GM12878 (cell line): ENCODE measurements around the gene PPP2R2B. TPM values are rescaled to one million over a fixed set of nuclear protein-coding genes. Genes with fewer than 3 reads are reported as not detected.

Source experiments
- ATAC-seq: fragments of 200-7000 bp; cut with Tn5 transposase; 3 replicates; pipeline ENCODE4 v1.9.1; 2020; ENCODE audit warnings: mild to moderate bottlenecking, moderate library complexity
- BruUV-seq: library from RNA; stranded (reverse); fragments of 400-500 nt; replicated peaks from 2 replicates; lab custom pipeline; 2021; lab: Mats Ljungman, UMichigan
- CTCF ChIA-PET: fragments of 300-600 bp; sonication (Branson Sonifier 250); formaldehyde crosslinking; extraction: SDS; loops from one replicate; lab custom pipeline; 2021; ENCODE audit warnings: inconsistent platforms; lab: Yijun Ruan, JAX
- POLR2A ChIA-PET: fragments of 350-600 bp; formaldehyde crosslinking; extraction: SDS; loops from one replicate; lab custom pipeline; 2021; ENCODE audit warnings: inconsistent platforms; lab: Charles Lee
- RAD21 ChIA-PET: fragments of 300-600 bp; sonication (Branson Sonifier 250); formaldehyde crosslinking; loops from one replicate; lab custom pipeline; 2023; ENCODE audit warnings: antibody characterized with exemption; ENCODE audit not compliant: unreplicated experiment; lab: Charles Lee
- SMC1A ChIA-PET: fragments of 300-600 bp; sonication (Branson Sonifier 250); formaldehyde crosslinking; loops from one replicate; lab custom pipeline; 2023; ENCODE audit not compliant: unreplicated experiment, uncharacterized antibody; lab: Charles Lee
- DNase-seq: peaks from one replicate; pipeline ENCODE4 v3.0.0-alpha.2; 2011; ENCODE audit warnings: low read depth, low spot score
- FAIRE-seq: peaks from 3 replicates; lab custom pipeline; 2011; peaks lifted over from hg19 to GRCh38; lab: Jason Lieb, UNC
- H2AFZ ChIP-seq: 2 replicates; pipeline ENCODE4 v1.6.0; 2011; ENCODE audit warnings: low read depth, low read length, control low read depth; ENCODE audit not compliant: control insufficient read depth
- H3K27ac ChIP-seq: 2 replicates; pipeline ENCODE4 v1.5.1; 2011; ENCODE audit warnings: control low read depth; ENCODE audit not compliant: control insufficient read depth, insufficient read depth
- H3K27me3 ChIP-seq, 2 experiments: replicated peaks in 1 of 2; 2 replicates each; pipeline versions ENCODE4 v1.6.0 to v1.6.1; 2011; ENCODE audit warnings: low read length in 1 of 2; ENCODE audit not compliant: control insufficient read depth in 2 of 2, insufficient read depth in 2 of 2
- H3K36me3 ChIP-seq, 2 experiments: 2 replicates each; pipeline ENCODE4 v1.5.1; 2011; ENCODE audit warnings: low read length in 1 of 2; ENCODE audit not compliant: control insufficient read depth in 2 of 2, insufficient read depth in 2 of 2
- H3K4me1 ChIP-seq: 2 replicates; pipeline ENCODE4 v1.6.1; 2011; ENCODE audit warnings: mild to moderate bottlenecking, low read length, moderate library complexity, mixed read lengths; ENCODE audit not compliant: control insufficient read depth, insufficient read depth
- H3K4me2 ChIP-seq: 2 replicates; pipeline ENCODE4 v1.6.0; 2011; ENCODE audit warnings: control low read depth; ENCODE audit not compliant: control insufficient read depth, insufficient read depth
- H3K4me3 ChIP-seq: fragments of 200-600 bp; sonication (generic); 2 replicates; pipeline ENCODE4 v1.5.1; 2016
- H3K79me2 ChIP-seq: 2 replicates; pipeline ENCODE4 v1.6.0; 2011; ENCODE audit warnings: low read length; ENCODE audit not compliant: control insufficient read depth, insufficient read depth
- H3K9ac ChIP-seq: 2 replicates; pipeline ENCODE4 v1.8.0; 2011; ENCODE audit warnings: low read length, control low read depth, mixed read lengths; ENCODE audit not compliant: control insufficient read depth, insufficient read depth
- H3K9me3 ChIP-seq: replicated peaks from 3 replicates; pipeline ENCODE4 v1.5.1; 2011; ENCODE audit warnings: mild to moderate bottlenecking, low read length; ENCODE audit not compliant: control insufficient read depth, insufficient read depth
- H4K20me1 ChIP-seq: 2 replicates; pipeline ENCODE4 v1.6.0; 2011; ENCODE audit not compliant: control insufficient read depth, insufficient read depth
- FOXK2 ChIP-seq: fragments of 450-650 bp; IDR thresholded peaks from 2 replicates; pipeline ENCODE4 v1.6.1; 2017; ENCODE audit warnings: mild to moderate bottlenecking, moderate library complexity
- IRF4 ChIP-seq: IDR thresholded peaks from 2 replicates; pipeline ENCODE4 v1.6.1; 2011; ENCODE audit warnings: low read depth, low read length
- KDM1A ChIP-seq: fragments of 200-600 bp; sonication (generic); IDR thresholded peaks from 2 replicates; pipeline ENCODE4 v1.6.1; 2016; ENCODE audit warnings: borderline replicate concordance
- MYB ChIP-seq: fragments of 150-350 bp; IDR thresholded peaks from 2 replicates; pipeline ENCODE4 v1.6.1; 2014; ENCODE audit warnings: mild to moderate bottlenecking, low read depth, low read length, borderline replicate concordance
- POLR2A ChIP-seq: IDR thresholded peaks from 2 replicates; pipeline ENCODE4 v1.6.1; 2011; ENCODE audit warnings: low read depth, mild to moderate bottlenecking, low read length
- RCOR1 ChIP-seq: conservative IDR thresholded peaks from 2 replicates; pipeline ENCODE4 v1.6.1; 2012; ENCODE audit warnings: low read depth, low read length, improper control_type of control experiment
- ZNF217 ChIP-seq: fragments of 450-650 bp; IDR thresholded peaks from 2 replicates; pipeline ENCODE4 v1.6.1; 2017; ENCODE audit warnings: antibody characterized with exemption, mild to moderate bottlenecking
- WGBS: methylation state at CpG from one replicate; pipeline ENCODE4 v1.1.6; 2016; ENCODE audit warnings: low lambda C conversion rate; ENCODE audit not compliant: insufficient replicate concordance, insufficient coverage; ENCODE audit errors: missing lambda C conversion rate; 5-methylcytosine and 5-hydroxymethylcytosine counted together
- in situ Hi-C: fragments of 300-500 bp; cut with MboI; formaldehyde crosslinking; loops from 9 replicates; pipeline ENCODE4 v1.14.3; 2018; ENCODE audit warnings: mixed read lengths
- intact Hi-C: fragments of 100-400 bp; cut with micrococcal nuclease; formaldehyde crosslinking; loops from one replicate; pipeline ENCODE4 v1.14.2; 2022; ENCODE audit not compliant: unreplicated experiment
- polyA plus RNA-seq, 11 experiments: library from polyadenylated mRNA; depleted of rRNA in 4 of 11; unstranded in 6 of 11; stranded (reverse) in 5 of 11; fragments of >200 nt; fragmentation: Nextera tagmentation in 4 of 11; fragmentation: Illumina TruSeq in 1 of 11; extraction: Ambion mirVana in 4 of 11; extraction: Trizol in 1 of 11; gene quantifications; 1 replicate in 1 of 11; 2 replicates in 10 of 11; pipeline versions ENCODE4 v1.2.1 to v1.2.3, GENCODE V29; 2011 to 2016; ENCODE audit warnings: inconsistent platforms in 2 of 11, missing spikeins in 2 of 11, low read depth in 1 of 11
- total RNA-seq, 4 experiments: library from RNA; depleted of rRNA in 3 of 4; stranded (reverse); fragments of >200 nt in 3 of 4; fragmentation: Illumina TruSeq in 1 of 4; extraction: Trizol in 1 of 4; gene quantifications; 2 replicates each; pipeline versions ENCODE4 v1.2.1 to v1.2.3, GENCODE V29; 2013 to 2021
- TF ChIP-seq, protein P1 (sequence below): IDR thresholded peaks from 2 replicates; pipeline ENCODE4 v1.6.1; 2012; ENCODE audit warnings: mild to moderate bottlenecking, low read depth, low read length
- TF ChIP-seq, protein P2 (sequence below): fragments of 450-650 bp; IDR thresholded peaks from 2 replicates; pipeline ENCODE4 v1.6.1; 2016; ENCODE audit warnings: mild to moderate bottlenecking
- TF ChIP-seq, protein P3 (sequence below), 3 experiments: IDR thresholded peaks in 2 of 3; conservative IDR thresholded peaks in 1 of 3; 2 replicates each; pipeline ENCODE4 v1.5.1; 2011; ENCODE audit warnings: low read depth in 3 of 3, low read length in 3 of 3, mild to moderate bottlenecking in 3 of 3, control low read depth in 2 of 3, moderate library complexity in 2 of 3, inconsistent platforms in 1 of 3, mixed read lengths in 1 of 3; ENCODE audit not compliant: control insufficient read depth in 2 of 3, insufficient read depth in 1 of 3; ENCODE audit errors: extremely low read depth in 1 of 3

The PPP2R2B gene
- total and polyA plus RNA-seq, 10 of the 15 experiments (the other 5 are each of a cell fraction or from before 2014, with no cell fraction given) = not detected

DNA sequence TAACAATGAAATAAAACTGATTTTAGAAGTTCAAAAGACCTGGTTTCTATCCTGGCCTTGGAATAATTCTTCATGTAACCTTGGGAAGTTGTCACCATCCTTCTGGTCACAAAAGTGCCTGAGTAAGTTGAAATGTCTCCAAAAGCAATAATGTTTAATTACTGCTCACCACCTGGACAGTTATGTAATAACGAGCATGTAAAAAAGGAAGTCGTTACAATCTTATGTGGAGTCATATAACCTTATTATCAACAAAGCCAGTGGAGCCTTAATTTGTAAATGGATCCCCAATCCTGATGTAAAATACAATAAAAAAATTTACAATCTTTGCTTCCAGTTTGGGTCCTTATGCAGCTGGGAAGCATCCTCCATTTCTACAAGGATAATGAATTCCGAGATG lies 298.3 kb downstream of the PPP2R2B start (continued):
- TF ChIP-seq, protein P1, sequence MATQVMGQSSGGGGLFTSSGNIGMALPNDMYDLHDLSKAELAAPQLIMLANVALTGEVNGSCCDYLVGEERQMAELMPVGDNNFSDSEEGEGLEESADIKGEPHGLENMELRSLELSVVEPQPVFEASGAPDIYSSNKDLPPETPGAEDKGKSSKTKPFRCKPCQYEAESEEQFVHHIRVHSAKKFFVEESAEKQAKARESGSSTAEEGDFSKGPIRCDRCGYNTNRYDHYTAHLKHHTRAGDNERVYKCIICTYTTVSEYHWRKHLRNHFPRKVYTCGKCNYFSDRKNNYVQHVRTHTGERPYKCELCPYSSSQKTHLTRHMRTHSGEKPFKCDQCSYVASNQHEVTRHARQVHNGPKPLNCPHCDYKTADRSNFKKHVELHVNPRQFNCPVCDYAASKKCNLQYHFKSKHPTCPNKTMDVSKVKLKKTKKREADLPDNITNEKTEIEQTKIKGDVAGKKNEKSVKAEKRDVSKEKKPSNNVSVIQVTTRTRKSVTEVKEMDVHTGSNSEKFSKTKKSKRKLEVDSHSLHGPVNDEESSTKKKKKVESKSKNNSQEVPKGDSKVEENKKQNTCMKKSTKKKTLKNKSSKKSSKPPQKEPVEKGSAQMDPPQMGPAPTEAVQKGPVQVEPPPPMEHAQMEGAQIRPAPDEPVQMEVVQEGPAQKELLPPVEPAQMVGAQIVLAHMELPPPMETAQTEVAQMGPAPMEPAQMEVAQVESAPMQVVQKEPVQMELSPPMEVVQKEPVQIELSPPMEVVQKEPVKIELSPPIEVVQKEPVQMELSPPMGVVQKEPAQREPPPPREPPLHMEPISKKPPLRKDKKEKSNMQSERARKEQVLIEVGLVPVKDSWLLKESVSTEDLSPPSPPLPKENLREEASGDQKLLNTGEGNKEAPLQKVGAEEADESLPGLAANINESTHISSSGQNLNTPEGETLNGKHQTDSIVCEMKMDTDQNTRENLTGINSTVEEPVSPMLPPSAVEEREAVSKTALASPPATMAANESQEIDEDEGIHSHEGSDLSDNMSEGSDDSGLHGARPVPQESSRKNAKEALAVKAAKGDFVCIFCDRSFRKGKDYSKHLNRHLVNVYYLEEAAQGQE = no peak

DNA sequence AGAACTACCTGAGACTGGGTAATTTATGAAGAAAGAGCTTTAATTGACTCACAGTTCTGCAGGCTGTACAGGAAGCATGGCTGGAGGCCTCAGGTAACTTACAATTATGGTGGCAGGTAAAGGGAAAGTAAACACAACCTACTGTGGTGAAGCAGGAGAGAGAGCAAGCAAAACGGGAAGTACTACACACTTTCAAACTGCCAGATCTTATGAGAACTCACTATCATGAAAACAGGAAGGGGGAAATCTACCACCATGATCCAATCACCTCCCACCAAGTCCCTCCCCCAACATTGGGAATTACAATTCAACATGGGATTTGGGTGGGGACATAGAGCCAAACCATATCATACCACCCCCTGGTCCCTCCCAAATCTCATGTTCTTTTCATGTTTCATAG lies 303.8 kb downstream of the PPP2R2B start:
- ATAC-seq (no peak), FAIRE-seq (no peak), DNase-seq (no peak)
- no peaks in the 10 kb centered on the region for H3K79me2 ChIP-seq
- H3K36me3 ChIP-seq = no peaks in the 10 kb centered on the region
- intact Hi-C loops (no loop called here), in situ Hi-C loops (no loop called here)
- H3K27me3 ChIP-seq = no peaks in the 10 kb centered on the region
- BruUV-seq = no TSS peak
- SMC1A ChIA-PET = no interaction called here
- H3K27ac ChIP-seq = no peak overlapping the region
- H3K4me1 ChIP-seq = no peaks in the 10 kb centered on the region
- WGBS = 0% methylated on average over 1 of the region's 1 CpG
- POLR2A ChIA-PET = no interaction called here
- H4K20me1 ChIP-seq = no peaks in the 10 kb centered on the region
- H3K9me3 ChIP-seq = no peaks in the 10 kb centered on the region; the same call in 2 of the 3 replicates
- no peak overlapping the region for H3K4me3 ChIP-seq
- RAD21 ChIA-PET = no interaction called here
- no peak overlapping the region for H2AFZ ChIP-seq
- H3K4me2 ChIP-seq = no peak overlapping the region
- no peak overlapping the region for H3K9ac ChIP-seq
- TF ChIP-seq ZNF217 (no peak), MYB (no peak), IRF4 (no peak), FOXK2 (no peak), RCOR1 (no peak), POLR2A (no peak), KDM1A (no peak)
- TF ChIP-seq, protein P2, sequence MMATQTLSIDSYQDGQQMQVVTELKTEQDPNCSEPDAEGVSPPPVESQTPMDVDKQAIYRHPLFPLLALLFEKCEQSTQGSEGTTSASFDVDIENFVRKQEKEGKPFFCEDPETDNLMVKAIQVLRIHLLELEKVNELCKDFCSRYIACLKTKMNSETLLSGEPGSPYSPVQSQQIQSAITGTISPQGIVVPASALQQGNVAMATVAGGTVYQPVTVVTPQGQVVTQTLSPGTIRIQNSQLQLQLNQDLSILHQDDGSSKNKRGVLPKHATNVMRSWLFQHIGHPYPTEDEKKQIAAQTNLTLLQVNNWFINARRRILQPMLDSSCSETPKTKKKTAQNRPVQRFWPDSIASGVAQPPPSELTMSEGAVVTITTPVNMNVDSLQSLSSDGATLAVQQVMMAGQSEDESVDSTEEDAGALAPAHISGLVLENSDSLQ = no peak
- TF ChIP-seq, protein P3, sequence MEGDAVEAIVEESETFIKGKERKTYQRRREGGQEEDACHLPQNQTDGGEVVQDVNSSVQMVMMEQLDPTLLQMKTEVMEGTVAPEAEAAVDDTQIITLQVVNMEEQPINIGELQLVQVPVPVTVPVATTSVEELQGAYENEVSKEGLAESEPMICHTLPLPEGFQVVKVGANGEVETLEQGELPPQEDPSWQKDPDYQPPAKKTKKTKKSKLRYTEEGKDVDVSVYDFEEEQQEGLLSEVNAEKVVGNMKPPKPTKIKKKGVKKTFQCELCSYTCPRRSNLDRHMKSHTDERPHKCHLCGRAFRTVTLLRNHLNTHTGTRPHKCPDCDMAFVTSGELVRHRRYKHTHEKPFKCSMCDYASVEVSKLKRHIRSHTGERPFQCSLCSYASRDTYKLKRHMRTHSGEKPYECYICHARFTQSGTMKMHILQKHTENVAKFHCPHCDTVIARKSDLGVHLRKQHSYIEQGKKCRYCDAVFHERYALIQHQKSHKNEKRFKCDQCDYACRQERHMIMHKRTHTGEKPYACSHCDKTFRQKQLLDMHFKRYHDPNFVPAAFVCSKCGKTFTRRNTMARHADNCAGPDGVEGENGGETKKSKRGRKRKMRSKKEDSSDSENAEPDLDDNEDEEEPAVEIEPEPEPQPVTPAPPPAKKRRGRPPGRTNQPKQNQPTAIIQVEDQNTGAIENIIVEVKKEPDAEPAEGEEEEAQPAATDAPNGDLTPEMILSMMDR (IDR thresholded peaks at IDR 0.05 in 2 of 3, conservative IDR thresholded peaks at IDR 0.05 in 1 of 3; ENCODE audit: control insufficient read depth in 2 of 3, extremely low read depth in 1 of 3, insufficient read depth in 1 of 3, low read depth in 3 of 3, low read length in 3 of 3) = no peak
- CTCF ChIA-PET = interaction anchor here (1.0 to 1.3 kb wide), 2 partner anchors 13 to 32 kb away, joined by 3 read pairs; no protein-coding TSS in a partner anchor
